ENCODE measurements around the gene FAR2. TPM values are rescaled to one million over a fixed set of nuclear protein-coding genes. Genes with fewer than 3 reads are reported as not detected.
"Not testable (repeated sequence)": the region's sequence is repeated elsewhere in the genome, so short reads cannot be mapped to it uniquely, and the experiment has no call there.

The FAR2 gene
- total RNA-seq, 1 donor from 2014 or later = 11.3 TPM

- no peaks in the 10 kb centered on the region for H3K9me3 ChIP-seq
- no peaks in the 10 kb centered on the region for H3K36me3 ChIP-seq
- no peak for DNase-seq (ENCODE audit: low spot score in 2 of 2)
- no peaks in the 10 kb centered on the region for H3K4me1 ChIP-seq
- TF ChIP-seq CTCF (IDR thresholded peaks at IDR 0.05) = no peak
- no peak overlapping the region for H3K27ac ChIP-seq
- intact Hi-C loops (cut with DNase I) = no loop called here
- H3K27me3 ChIP-seq = no peaks in the 10 kb centered on the region
- H3K4me3 ChIP-seq = no peak overlapping the region
These were observed 18.4 kb downstream of the FAR2 start for GRCh38 chr12:29167445-29167844.

- intact Hi-C loops (cut with DNase I) = no loop called here
- Histone ChIP-seq H3K4me1 (no peaks in the 10 kb centered on the region), H3K27ac (no peak overlapping the region), H3K4me3 (no peak overlapping the region), H3K27me3 (no peaks in the 10 kb centered on the region), H3K9me3 (no peaks in the 10 kb centered on the region), H3K36me3 (no peaks in the 10 kb centered on the region)
- no peak for DNase-seq (ENCODE audit: low spot score in 2 of 2)
- TF ChIP-seq CTCF (IDR thresholded peaks at IDR 0.05) = no peak
These were observed 18.9 kb downstream of the FAR2 start for GRCh38 chr12:29167988-29168387.

GRCh38 chr12:29169978-29170377, 20.9 kb downstream of the FAR2 start:
- H3K4me1 ChIP-seq; H3K27ac ChIP-seq; H3K4me3 ChIP-seq; DNase-seq (ENCODE audit: low spot score in 2 of 2); H3K36me3 ChIP-seq; H3K27me3 ChIP-seq; H3K9me3 ChIP-seq; intact Hi-C loops (cut with DNase I): not testable (repeated sequence)

GRCh38 chr12:29170478-29171084, 21.5 kb downstream of the FAR2 start:
- H3K27me3 ChIP-seq; H3K36me3 ChIP-seq; intact Hi-C loops (cut with DNase I); DNase-seq (ENCODE audit: low spot score in 2 of 2); H3K27ac ChIP-seq; H3K4me3 ChIP-seq; H3K9me3 ChIP-seq; H3K4me1 ChIP-seq: not testable (repeated sequence)

- no peak for TF ChIP-seq CTCF (IDR thresholded peaks at IDR 0.05)
- H3K4me3 ChIP-seq = no peak overlapping the region
- H3K9me3 ChIP-seq = no peaks in the 10 kb centered on the region
- no peaks in the 10 kb centered on the region for H3K36me3 ChIP-seq
- H3K27me3 ChIP-seq = no peaks in the 10 kb centered on the region
- intact Hi-C loops (cut with DNase I) = no loop called here
- no peak for DNase-seq (ENCODE audit: low spot score in 2 of 2)
- H3K27ac ChIP-seq = no peak overlapping the region
- H3K4me1 ChIP-seq = no peaks in the 10 kb centered on the region
These were observed 22.6 kb downstream of the FAR2 start for GRCh38 chr12:29171421-29172258.

- Histone ChIP-seq H3K27me3 (no peaks in the 10 kb centered on the region), H3K36me3 (no peaks in the 10 kb centered on the region), H3K9me3 (no peaks in the 10 kb centered on the region), H3K4me3 (no peak overlapping the region), H3K4me1 (no peaks in the 10 kb centered on the region), H3K27ac (no peak overlapping the region)
- intact Hi-C loops (cut with DNase I) = no loop called here
- TF ChIP-seq CTCF (IDR thresholded peaks at IDR 0.05) = no peak
- DNase-seq (ENCODE audit: low spot score in 2 of 2) = no peak
These were observed 27.9 kb downstream of the FAR2 start for GRCh38 chr12:29176941-29177340.

- H3K36me3 ChIP-seq; intact Hi-C loops (cut with DNase I); DNase-seq (ENCODE audit: low spot score in 2 of 2); H3K9me3 ChIP-seq; H3K27me3 ChIP-seq; H3K4me1 ChIP-seq; H3K4me3 ChIP-seq; H3K27ac ChIP-seq: not testable (repeated sequence)
These were observed 33.2 kb downstream of the FAR2 start for GRCh38 chr12:29182247-29182646.
